ENCODE measurements around the gene TM6SF1.
"Not testable (repeated sequence)": the region's sequence is repeated elsewhere in the genome, so short reads cannot be mapped to it uniquely, and the experiment has no call there.

The TM6SF1 gene

DNA sequence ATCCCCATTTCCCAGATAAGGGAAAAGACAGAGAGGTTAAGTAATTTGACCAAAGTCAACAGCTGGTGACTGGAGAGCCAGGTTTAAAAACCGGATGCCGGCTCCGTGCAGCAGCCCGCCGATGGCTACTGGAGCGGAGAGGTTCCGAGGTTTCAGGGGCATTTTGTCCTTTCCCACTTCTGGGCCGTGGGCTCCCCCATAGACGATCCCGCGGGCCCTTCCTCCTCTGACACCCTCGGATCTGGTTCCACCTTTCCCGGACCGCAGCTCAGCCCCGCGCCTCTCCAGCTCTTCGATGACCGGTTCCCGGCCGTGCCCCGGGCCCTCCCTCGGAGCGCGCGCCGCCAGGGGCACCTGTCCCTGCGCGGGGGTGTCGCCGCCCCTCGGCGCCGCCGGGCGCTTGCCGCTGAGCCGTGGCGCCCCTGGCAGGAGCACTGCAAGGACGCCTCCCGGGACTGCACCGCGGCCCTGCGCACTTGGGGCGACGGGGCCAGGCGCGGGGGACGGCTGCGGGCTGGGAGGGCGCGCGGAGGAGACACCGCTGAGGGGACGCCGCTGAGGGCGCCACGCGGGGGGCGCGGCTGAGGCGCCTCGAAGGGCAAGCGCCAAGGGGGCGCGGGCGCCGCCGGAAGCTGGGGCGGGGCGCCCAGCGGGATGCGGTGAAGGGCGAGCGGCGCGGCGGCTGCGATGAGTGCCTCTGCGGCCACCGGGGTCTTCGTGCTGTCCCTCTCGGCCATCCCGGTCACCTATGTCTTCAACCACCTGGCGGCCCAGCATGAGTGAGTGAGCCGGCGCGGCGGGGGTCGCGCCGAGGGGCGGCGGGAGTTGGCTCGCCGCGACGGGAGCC is at the start of gene TM6SF1:
Gene TM6SF1 (plus strand): TSS at position 652 of the 847 bp plus-strand sequence. CDS start 36 bp downstream, at position 688.
- no peak for DNase-seq

DNA sequence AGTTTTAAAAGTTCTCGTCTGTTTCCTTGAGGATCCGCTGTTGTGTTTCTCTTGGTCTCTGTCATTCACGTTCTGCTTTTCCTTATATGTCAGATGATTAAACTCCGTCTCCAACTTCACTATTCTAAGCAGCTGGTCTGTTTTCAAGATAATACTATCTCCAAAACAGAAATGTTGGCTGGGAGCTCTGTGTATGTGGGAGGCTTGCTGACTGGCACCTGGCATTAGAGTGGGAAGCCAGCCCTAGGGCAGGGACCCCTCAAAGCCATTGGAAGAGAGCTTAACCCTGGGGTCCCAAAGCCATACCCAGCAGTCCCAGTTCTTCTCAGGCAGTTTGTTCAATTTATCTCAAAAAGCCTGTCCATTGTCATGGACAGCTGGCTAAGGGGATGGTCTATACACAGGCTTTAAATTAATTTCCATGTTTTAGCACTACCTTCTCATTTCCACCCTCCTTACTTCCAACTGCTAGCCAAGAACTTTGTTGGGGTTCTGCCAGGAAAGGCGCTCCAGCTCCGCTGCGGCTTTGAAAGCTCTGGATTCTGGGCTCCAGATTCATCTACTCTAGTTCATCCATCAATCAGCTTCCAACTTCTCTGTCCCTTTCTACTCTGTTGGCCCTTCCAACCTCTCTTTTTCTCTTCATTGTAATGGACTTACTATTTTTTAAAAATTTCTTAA is 49.6 kb upstream of the TM6SF1 start:
- no peak for DNase-seq

DNA sequence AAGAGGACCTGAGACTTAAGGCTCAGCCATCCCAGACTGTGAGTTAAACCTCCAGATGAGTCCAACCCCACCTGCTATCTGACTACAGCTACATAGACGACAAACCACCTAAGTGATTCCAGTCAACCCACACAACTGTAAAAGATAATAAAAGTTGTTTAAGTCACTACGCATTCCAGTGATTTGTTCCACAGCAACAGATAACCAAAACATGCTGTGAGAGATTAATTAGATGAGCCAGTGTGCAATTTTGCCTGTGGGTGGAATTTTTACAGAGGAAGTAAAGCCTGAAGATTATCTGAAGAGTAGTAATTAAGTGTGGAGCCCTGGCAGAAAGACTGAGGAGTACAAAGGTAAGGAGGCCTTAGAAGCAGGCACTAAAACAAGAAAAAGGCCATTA is 45.8 kb upstream of the TM6SF1 start:
- DNase-seq, result no peak

DNA sequence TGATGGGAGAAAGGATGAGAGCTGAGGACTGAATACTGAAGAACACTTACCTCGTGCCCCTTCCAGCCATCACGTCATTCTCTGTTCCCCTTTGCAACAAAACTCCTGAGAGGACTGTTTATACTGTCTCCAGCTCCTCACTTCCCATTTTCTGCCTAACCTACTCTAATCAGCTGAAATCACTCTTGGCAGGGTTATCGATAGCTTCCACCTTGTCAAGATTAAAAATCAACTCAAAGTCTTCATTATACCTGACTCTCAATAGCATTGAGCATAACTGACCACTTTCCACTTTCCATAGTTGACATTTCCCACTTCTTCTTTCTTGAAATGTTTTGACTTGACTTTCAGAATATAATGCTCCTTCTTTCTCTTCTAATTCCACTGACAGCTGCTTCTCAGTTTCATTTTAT is 44.7 kb upstream of the TM6SF1 start:
- no peak for DNase-seq

DNA sequence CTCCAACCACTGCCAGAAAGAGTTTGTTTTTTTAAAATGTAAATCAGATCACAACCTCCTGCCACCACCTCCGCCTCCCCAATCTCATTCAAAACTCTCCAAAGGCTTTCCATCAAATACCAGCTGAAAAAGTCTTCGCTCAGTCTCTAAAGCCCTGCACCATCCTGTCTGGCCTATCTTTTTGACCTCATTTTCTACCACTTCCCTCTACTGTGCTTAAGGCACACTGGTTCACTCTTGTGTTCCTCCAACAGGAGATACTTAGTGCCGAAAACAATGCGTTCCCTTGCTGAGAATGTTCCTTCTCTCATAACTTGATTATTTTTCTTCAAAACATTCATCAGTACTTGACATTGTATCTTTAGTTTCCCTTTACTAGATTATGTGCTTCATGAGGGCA is 43.9 kb upstream of the TM6SF1 start:
- DNase-seq, result no peak

DNA sequence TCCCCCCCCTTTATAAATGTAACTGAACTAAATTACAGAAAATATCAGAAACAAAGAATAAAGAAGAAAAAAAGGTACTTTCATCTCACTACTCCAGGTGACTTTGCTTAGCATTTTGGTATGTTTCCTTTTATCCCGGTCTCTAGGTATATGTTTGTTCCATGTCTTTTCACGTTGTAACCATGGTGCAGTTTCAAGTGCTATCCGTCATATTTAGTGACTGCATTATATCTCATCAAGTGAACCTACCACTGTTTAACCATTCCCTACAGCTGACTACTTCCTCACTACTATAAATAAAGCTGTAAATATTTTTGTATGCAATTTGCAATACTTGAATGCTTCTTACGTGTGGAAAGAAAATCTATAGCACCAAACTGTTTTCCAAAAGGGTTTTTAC is 42.6 kb upstream of the TM6SF1 start:
- DNase-seq, result no peak

DNA sequence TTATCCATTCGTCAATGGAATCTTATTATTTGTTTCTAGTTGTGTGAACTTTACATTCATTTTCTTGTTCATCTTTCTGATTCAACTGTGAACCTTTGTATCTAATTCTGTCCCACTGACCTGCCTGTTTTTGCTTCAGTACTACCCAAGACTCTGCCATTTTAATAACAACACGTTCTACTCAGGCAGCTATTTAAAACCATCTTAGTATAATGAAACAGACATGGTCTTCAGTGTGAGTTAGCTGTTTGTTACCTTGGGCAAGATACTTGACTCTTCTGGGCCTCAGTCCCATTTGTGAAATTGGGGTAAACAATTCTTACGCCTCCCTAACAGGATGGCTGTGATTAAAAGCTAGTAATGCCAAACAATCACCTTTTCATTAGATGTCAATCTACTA is 42.0 kb upstream of the TM6SF1 start:
- DNase-seq, result no peak

DNA sequence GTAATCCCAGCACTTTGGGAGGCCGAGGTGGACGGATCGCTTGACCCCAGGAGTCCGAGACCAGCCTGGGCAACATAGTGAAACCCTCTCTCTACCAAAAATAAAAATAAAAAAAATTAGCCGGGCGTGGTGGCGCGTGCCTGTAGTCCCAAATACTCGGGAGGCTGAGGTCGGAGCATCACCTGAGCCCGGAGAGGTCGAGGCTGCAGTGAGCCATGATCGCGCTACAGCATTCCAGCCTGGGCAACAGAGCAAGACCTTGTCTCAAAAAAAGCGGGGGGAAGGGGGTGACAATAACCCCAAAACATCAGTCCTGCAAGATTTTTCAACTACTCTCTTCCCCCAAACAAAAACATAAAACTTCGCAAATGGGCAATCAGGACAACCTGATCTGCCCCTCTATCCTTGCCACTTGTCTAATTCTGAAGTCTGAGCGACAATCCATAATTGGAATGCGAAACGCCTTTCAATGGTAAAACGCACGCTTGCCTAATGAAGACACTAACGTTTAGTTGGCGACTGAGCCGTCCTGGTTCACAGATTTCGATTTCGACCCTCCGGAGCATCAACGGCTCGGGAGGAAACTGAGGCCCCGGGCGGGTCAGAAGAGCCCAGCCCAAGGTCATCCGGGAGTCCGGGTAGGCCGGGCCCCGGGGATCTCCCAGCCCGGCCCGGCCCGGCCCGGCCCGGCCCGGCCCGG is 41.3 kb upstream of the TM6SF1 start:
- no peak for DNase-seq

DNA sequence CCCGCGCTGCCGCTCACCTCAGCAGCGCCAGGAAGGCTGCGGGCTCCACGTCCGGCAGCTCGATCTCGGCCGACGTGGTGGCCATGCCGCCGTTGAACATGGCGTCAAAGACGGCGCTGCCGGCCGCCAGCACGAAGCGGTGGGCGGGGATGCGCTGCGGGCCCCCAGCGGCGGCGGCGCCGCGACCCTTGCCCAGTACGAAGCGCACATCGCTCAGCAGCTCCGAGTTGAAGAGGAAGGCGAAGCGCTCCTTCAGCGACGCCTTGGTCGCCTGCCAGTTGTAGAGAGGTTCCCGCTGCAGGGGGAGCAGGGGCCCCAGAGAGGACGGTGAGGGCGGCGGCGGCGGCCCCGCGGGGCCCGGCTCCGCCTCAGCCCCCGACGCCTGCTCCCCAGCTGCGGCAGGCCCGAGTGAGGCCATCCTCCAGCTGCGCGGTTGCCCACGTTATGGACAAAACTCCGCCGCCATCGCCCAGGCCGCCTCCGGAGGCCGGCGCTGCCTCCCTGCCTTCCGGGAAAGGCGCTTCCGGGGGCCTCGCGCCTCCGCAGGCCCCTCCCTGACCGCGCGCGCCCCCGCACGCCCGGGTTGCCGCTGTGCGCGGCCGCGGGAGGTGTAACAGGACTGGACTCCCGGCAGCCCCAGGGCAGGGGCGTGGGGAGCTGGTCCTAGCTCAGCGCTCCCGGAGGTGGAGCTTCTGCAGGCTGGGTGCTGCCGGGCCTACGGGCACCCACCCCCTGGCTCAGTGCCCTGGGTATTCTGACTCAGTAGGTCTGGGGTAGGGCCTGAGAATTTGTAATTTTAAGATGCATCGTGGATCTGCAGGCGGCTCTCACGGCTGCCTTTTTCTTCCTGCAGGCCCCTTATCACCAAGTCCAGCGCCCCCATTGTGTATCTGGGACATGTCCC is 40.5 kb upstream of the TM6SF1 start, which contains the start of gene BTBD1:
Gene BTBD1 (minus strand): TSS at position 519 of the 904 bp plus-strand sequence. CDS start 101 bp downstream, at position 418.
- DNase-seq, result peak; percentile 67

DNA sequence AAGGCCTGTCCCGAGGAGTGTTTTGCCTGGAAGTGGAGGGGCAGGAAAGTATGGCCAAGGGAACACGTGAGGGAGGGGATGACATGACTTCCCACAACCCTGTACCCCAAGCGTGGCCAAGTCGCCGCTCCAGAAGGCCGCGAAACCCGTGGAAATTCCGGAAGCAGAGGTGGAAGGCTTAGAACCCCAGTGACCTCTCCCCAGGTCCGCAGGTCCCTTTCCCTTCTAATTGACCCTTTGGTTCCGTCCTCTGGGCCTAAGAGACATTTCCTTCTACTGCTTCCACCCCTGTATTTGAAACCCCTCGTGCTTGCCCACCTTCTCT is 39.8 kb upstream of the TM6SF1 start:
- no peak for DNase-seq

DNA sequence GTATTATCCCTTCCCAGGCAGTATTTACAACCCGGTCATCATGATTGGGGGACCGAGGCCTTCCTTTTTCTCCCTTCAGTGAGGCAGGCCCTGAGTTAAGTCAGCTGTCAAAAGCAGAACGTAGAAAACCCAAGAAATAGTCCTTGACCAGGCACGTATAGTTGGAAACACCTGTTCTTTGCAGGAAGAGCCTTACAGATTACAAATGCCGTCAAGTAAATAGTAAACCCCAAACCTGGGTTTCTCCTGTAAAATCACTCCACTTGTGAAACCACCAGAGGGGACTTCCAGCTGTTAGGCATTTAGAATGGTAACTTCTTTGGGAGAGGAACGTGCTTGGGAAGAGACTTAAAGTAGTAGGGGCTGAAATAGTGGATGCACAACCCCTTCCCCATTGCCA is 39.4 kb upstream of the TM6SF1 start:
- DNase-seq, result no peak

DNA sequence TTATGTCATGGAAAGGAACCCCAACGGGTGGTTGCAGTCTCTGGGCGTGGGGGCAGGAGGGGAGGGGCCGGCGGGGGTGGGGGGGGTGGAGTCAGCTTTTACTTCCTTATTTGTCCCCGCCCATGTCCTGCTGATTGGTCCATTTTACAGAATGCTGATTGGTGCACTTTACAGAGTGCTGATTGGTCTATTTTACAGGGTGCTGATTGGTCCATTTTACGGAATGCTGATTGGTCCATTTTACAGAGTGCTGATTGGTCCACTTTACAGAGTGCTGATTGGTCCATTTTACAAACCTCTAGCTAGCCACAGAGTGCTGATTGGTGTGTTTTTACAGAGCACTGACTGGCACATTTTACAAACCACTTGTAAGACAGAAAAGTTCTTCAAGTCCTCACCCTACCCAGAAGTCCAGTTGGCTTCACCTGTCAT is 38.2 kb upstream of the TM6SF1 start:
- not testable (repeated sequence) for DNase-seq

DNA sequence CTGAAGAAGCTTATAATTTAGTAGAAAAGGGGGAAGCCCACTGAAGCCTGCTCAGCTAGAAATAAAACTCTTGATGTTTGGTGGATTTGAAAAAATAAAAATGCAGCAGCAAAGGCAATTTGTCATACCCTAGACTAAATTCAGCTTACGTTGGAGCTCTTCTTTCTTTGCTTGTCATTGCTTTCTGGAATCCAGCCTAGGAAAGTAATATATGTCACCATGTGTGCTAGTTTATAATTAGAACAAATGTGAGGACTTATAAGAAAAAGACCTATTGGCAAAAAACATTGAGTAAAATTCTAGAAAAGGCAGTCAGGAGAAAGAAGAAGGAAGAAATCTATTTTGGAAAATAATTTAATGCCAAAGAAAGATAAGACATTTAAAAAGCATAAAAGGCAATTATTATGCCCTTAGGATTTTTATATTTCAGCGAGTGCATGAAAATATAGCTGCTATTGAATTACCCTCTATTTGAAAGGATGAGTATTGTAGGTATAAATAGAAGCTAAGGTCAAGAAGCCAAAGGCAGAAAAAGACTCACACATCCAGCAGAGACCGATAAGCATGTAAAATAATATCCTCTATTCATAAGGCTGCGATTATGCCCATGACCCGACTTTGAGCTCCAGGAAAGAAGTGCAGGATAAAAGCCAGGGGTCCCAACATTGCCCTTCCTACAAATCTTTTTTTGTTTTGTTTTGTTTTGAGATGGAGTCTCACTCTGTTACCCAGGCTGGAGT is 29.8 kb upstream of the TM6SF1 start:
- no peak for DNase-seq

DNA sequence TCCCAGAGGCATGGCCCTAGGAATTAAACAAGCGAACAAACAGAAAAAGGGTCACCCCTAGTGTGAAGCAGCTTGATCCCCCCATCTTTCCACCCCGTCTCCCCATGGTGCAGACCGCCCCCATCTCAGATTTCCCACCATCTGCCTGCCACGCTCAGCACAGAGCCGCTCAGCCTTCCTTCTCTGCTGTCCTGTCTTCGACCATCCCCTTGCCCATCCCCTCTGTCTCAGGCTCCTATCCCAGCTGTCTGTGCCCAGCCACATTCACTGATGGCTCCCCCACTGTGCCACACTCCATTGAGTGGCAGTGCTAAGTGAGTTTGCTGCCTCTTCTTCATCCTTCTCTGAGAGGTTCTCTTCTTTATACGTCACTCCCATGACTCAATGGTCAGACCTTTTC is 28.7 kb upstream of the TM6SF1 start:
- no peak for DNase-seq

DNA sequence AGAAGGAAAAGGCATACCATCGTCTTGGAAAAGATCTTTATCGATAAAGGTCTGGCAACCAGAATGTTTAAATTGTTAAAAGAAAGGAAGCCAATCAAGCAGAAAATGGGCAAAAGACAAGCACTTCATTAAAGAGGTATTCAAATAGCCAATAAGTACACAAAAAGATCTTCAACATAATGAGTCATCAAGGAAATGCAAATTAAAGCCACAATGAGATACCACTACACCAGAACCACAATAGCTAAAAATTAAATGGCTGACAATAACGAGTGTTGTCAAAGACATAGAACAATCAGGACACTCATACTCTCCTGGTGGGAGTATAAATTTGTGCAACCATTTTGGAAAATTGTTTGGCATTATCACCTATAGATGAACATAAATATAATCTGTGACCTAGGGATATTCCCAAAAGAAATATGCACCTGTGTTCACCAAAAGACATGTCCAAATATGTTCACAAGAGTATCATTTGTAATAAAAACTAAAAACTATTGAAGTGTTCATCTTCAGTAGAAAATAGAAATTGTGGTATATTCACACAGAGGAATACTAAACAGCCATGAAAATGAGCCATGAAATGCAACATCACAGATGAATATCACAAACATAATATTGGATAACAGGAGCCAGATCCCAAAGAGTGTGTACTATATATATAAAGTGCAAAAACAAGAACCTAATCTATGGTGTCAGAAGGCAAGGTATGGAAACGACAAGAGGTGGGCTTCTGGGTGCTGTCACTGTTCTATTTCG is 26.0 kb upstream of the TM6SF1 start:
- DNase-seq, result no peak

DNA sequence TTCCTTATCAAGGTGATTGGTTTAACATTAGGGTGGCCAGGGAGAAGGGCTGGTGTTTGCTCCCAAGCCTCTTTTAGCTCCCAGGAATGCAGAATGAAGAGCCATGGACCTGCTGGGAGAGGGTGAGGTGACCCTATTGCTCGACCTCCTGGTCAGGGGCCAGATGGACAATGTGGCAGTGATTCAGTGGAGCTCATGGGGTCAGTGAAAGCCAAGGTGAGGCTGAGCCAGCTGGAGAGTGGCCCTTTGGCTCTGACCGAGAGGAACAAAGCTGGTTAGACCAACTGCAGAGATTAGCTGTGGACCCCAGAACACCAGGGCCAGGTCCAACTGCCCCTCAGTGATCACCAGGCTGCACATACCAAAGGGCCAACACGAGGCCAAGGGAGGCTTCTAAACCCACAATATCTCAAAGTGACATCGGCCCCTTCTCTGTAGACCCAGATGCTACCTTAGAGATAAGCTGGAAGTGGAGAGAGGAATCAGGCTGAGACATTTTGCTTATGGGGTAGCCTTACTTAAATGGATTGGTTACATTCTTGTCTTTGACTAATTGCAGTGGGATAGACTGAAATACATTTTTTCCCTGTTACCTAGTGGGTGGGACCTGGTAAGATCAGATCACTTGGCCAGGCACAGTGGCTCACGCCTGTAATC is 24.6 kb upstream of the TM6SF1 start:
- no peak for DNase-seq

DNA sequence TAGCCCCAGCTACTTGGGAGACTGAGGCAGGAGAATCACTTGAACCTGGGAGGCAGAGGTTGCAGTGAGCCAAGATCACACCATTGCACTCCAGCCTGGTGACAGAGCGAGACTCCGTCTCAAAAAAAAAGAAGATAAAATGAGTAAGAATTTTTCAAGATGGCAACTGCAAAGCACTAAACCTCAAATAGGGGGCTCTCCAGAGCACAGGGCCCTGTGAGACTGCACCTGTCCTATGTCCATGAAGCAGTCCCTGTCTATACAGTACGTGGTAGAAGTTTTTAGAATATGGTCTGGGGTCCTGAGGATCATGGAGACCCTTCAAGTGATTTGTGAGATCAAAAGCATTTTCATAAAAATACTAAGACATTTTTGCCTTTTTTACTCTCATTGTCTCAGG is 22.0 kb upstream of the TM6SF1 start:
- not testable (repeated sequence) for DNase-seq

DNA sequence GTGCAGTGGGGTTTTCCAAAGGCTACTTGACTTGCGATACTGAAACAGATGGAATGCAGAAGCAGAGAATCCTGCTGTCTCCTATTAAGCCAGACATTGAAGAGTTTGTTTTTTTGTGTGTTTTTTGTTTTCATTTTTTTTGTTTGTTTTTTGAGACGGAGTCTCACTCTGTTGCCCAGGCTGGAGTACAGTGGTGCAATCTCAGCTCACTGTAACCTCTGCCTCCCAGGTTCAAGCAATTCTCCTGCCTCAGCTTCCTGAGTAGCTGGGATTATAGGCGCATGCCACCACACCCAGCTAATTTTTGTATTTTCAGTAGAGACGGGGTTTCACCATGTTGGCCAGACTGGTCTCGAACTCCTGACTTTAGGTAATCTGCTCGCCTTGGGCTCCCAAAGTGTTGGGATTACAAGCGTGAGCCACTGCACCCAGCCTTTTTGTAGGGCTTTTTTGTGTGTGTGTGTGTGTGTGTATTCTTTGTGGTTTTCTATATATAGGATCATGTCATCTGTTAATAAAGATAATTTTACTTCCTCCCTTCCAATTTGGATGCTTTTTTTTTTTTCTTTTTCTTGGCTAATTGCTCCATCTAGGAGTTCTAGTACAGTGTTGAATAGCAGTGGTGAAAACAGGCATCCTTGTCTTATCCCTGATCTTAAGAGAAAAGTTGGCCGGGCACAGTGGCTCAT is 21.4 kb upstream of the TM6SF1 start:
- DNase-seq, result not testable (repeated sequence)

DNA sequence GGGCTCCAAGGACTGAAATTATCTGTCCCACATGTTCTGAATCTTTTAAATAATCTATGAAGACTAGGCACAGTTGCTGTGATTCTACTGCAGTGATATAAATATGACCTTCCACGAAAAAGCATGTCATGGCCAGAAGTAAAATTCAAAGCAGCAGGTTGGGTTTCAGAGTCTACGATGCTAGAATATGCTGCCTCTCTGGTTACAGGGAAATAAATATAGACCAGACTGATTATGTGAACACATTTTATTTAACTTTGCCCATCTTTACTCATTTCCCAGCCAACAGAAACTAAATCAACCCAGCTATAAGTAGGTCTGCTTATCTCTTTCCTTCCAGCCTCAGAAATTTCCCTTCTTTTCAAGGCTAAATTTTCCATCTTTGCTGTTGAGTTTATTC is 19.9 kb upstream of the TM6SF1 start:
- no peak for DNase-seq

DNA sequence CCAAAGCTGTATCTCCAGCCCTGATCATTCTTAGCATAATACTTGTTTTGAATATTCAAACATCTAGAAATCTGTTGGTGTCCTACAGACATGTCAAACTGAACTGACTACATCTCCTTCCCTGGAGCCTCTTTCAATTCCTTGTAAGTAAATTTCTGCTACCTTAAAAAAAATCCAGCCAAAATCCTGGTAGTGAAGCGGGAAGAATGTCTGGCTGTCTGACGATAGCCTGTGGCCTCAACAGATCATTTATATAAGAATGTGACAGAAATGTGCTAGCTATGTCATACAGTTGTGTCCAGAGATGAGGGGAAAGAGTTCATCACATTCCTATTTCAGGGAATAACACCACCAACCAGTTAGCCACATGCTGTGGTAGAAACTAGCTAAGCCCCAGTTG is 18.6 kb upstream of the TM6SF1 start:
- no peak for DNase-seq

Measured in SHP77 treated with DMSO at 0.1 percent for 48 hours (cell line).